HG03520 (cell line): ENCODE measurements around the gene TMEM167A.
"Not testable (repeated sequence)": the region's sequence is repeated elsewhere in the genome, so short reads cannot be mapped to it uniquely, and the experiment has no call there.

ENCODE experiments used
- ATAC-seq: cut with Tn5 transposase; IDR thresholded peaks from one replicate; pipeline ENCODE4 v1.9.1; 2021; ENCODE audit warnings: mild to moderate bottlenecking, moderate library complexity; ENCODE audit not compliant: unreplicated experiment

The TMEM167A gene

DNA sequence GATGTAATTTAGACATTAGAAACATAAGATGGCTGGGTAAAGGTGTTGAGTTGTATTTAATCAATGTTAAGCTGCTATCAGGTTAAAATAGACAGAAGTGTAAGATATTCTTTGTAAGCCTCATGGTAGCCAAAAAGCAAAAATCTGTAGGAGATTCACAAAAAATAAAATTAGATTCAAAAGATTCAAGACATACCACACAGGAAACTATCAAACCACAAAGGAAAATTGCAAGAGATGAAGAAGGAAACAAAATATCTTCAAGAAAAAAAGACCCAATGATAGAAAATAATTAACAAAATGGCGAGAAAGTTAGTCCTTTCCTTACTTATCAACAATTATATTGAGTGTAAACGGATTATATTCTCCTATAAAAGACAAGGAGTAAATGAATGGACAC lies 15.4 kb upstream of the TMEM167A start:
- no peak for ATAC-seq

DNA sequence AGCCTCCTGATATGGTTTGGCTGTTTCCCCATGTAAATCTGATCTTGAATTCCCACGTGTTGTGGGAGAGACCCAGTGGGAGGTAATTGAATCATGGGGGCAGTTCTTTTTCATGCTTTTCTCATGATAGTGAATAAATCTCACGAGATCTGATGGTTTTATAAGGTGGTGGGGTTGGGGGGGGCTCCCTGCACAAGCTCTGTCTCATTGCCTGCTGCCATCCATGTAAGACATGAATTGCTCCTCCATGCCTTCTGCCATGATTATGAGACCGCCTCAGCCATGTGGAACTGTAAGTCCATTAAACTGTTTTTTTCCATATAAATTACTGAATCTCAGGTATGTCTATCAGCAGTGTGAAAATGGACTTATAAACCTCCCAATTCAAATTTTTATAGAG lies 13.0 kb upstream of the TMEM167A start:
- no peak for ATAC-seq

GRCh38 chr5:83085106-83085505 lies 7.9 kb upstream of the TMEM167A start:
- ATAC-seq: no peak

- no peak for ATAC-seq
These were observed 7.1 kb upstream of the TMEM167A start for GRCh38 chr5:83084336-83084735.

GRCh38 chr5:83082750-83083149 lies 5.6 kb upstream of the TMEM167A start:
- no peak for ATAC-seq

DNA sequence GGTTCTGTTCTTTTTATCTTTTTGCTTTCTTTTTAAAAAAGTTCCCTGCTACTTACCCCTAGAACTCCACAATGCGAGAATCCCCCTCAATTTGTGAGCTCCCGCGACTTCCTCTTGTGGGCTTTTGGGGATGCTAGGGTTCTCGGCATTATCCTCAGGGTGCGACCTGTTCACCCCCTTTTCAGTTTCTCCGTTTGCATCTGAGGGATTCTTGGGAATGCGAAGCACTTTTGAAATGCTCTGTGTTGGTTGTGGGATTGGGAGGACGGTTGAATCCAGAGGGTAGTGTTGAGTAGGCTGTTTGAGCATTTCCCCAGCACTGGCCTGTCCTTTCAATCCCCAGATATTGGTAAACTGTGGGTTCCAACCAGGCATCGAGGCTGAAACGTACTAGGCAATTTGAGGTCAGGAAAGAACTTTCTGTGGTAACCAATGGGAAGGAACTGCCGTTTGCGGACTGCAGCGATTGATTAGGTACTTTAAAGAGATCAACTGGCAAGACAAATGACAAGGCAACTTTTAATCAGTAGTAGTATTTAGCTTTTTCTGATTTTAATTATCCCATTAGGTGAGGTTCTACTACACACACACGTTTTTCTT lies 568 bp upstream of the TMEM167A start:
- ATAC-seq: peak; percentile 4

DNA sequence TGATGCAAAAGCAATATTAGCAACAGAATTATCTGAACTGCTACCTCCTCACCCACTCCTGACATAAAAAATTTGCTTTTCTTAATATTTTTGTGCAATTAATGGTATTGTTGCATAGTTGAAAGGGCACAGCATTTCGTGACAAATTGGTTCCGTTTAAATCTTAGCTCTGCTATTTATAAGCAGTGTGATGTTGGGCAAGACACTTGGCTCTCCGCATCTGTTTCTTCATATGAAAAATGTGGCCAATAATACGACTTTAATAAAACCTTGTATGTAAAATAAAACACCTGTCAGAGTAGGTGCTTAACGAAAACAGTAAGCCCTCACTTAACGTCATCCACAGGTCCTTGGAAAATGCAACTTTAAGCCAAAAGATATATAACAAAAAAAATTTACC lies 4.2 kb downstream of the TMEM167A start:
- no peak for ATAC-seq

- ATAC-seq: no peak
These were observed 5.7 kb downstream of the TMEM167A start for GRCh38 chr5:83071286-83072051.

DNA sequence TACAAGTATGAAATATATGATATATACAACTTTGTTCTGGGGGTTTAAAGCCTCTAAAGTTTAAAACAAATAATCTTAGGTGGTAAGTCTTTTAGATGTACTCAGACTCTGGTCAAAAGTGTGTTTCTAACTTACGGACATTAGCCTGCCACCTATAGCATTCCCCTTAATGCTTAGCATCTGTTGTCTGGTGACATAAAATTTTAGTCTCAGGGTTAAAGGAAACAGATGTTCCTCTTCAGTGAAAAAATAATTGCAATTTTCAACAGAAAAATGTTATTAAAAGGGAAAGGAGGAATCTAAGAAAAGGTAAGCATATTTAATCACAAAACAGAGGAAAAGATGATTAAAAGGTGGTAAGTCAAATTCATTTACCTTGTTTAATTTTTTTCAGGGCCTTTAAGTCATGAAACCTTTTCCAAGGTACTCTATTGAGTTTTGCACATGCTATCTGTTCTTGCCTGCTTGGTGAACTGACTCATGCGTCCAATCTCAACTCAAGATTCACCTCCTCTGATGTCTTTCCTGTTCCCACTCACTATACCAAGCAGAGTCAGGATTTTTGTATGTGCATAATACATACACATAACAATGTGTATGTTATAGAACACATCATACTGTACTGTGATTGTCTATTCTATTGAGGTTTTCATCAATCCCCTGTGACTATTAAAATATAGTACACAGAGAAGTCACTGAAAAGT lies 7.9 kb downstream of the TMEM167A start:
- ATAC-seq: no peak

- ATAC-seq: not testable (repeated sequence)
These were observed 9.8 kb downstream of the TMEM167A start for GRCh38 chr5:83067377-83067776.

DNA sequence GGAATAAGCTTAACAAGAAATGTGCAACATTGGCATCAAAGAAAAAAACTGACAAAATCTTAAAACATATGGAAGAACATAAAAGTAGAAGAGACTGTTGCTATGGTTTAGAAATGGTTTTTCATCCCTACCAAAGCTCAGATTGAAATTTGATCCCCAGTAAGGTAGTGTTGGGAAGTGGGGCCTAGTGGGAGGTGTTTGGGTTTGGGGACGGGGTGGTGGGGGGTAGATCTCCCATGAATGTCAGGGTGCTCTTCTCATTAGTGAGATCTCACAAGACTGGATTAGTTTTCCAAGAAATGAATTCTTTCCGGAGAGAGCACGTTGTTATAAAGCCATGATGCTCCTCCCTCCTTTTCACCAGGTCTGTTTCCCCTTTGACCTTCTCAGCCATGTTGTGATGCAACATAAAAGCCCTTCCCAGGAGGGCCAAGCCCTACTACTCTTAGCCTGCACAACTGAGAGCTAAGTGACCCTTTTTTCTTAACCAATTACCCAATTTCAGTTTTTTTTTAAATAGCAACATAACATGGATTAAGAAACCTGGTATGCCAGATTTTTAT lies 10.6 kb downstream of the TMEM167A start:
- ATAC-seq: no peak

DNA sequence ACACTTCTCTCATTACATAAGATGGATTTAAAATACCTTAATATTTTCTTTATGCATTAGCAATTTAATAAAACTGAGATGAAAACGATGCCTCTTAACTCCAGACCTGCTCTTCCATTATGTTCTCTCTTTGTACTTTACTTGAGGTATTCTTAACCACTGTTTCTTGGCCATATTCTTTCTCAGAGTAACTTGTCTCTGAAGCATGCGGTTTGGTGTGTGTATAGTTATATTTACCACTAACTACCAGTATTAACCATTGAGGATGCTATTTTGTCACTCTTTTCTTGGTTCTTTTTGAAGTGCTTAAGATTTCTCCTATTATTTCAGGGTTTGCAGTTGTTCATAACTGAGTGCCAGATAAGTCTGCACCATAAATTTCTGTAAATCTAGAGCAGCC lies 17.9 kb downstream of the TMEM167A start:
- no peak for ATAC-seq

- ATAC-seq: no peak
These were observed 18.5 kb downstream of the TMEM167A start for GRCh38 chr5:83058726-83059125.

DNA sequence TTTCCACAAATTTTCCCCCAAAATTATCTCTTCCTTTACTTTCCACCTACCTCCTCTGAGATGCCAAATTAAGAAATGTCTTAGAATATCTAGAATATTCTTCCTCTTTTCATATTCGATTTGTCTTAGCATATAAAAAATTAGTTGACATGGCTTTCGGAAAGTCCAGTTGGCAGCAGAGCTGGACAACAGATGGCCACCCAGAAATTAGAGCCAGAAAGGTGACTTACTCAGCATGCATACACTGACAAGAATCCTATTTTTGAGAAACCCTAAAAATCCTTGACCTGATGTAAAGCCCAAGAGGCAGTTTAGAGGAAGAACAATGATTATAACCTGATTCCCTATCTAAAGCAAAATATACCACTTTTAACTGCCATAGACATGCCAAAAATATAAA lies 22.0 kb downstream of the TMEM167A start:
- ATAC-seq: no peak

DNA sequence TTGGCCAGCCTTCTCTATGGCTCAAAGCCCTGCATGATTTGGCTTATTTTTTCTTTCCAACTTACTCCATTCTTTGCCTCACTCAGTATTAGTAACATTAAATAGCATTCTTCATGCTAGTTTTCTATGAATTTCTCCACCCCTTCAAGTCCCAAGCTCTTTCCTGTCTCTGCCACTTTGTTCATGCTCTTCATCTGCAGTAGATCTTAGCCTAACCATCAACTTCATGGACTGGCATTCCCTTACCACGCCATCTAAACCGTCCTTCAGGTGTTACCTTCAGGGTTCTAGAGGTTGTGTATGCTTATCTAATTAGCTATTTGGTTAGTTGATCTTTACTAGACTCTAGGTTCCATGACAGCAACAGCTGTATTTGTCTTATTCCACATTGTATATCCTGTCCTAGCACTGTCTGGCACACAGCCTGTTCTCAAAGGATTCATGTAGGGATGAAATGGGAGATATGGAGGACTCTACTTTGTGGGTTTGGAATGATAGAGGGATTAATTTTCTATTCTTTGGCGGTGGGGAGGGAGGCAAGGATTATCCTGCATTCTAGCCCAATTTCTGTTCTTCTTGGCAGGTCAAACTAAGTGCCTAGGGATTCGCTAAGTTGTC lies 26.4 kb downstream of the TMEM167A start:
- ATAC-seq: no peak

DNA sequence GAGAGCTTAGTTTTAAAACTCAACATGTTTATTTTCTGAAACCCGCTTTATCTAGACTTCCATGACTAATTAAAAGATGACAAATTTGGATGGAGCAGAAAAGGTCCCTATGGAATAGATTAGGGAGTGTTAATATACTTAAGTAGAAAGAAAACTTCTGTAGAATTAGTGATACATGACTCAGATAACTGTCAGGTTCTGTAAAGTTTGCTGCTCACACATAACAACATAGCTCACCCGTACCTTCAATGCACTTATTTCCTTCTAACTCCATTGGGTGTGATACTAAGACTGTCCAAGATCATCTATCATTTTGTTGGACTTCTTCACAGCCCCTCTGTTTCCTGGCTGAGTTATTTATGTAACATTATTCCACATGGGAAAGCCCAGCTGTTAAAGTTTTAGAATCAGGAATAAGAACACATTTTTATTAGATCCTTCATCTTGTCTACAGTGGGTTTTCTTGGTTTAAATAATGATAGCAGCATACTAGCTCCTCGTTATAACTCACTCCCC lies 27.8 kb downstream of the TMEM167A start:
- no peak for ATAC-seq

GRCh38 chr5:83048811-83049210 lies 28.4 kb downstream of the TMEM167A start:
- no peak for ATAC-seq

DNA sequence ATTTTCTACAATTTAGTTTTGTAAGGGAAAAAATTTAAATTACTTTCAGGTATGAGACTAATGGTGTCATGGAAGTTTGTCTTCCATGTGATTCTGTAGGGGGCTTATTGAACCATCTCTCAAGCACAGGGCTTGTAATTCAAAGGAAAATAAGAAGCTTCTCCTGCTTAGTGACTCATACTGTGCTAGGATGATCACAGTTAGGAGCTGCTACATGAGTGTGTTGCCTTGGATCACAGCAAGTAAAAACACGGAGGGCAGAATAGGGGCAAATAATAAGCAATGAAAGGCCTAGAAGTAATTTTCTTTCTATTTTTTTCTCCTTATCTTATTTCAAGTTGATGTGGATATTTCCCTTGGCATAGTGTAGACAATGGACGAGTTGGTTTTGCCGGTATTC lies 28.9 kb downstream of the TMEM167A start:
- no peak for ATAC-seq

DNA sequence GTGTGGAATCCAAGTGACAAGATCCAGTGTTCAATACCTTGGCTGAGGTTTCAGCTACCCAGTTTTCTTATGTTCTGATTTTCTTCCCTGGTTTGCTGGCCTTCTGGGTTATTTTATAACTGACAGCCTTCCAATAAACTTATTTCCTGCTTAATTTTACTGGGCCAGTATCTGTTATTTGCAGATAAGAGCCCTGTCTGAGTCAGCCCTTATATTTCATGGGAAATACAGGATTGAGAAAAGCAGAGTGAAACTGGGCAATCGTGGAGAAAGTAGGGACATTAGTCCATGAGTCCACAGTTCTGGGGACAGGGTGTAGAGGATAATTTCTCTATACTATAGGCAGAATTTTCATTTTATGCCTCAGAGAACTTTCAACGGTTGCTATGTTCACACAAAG lies 32.3 kb downstream of the TMEM167A start:
- no peak for ATAC-seq

GRCh38 chr5:83042507-83042906 lies 34.7 kb downstream of the TMEM167A start:
- no peak for ATAC-seq

GRCh38 chr5:83038924-83039323 lies 38.3 kb downstream of the TMEM167A start:
- no peak for ATAC-seq
